Measurements from ENCODE around the gene FCAR.

DNA sequence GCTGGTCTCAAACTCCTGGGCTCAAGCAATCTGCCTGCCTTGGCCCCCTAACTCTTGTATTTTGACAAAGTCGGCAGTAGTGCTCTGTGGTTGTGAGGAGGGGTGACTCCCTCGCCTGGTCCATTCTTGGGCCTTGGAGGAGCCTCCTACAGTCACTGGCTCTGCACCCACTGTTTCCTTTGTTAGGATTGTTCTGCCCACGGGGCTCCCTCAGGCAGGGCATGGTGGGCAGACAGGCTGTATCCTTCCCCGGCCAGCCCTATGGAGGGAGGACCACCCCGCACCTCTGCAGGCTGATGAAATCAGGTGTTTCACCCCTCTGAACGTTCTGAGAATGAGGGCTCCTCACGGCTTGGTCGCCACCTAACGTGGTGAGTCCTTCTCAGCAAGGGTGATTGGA is 9.2 kb downstream of the FCAR start:
- TF ChIP-seq, protein P1, sequence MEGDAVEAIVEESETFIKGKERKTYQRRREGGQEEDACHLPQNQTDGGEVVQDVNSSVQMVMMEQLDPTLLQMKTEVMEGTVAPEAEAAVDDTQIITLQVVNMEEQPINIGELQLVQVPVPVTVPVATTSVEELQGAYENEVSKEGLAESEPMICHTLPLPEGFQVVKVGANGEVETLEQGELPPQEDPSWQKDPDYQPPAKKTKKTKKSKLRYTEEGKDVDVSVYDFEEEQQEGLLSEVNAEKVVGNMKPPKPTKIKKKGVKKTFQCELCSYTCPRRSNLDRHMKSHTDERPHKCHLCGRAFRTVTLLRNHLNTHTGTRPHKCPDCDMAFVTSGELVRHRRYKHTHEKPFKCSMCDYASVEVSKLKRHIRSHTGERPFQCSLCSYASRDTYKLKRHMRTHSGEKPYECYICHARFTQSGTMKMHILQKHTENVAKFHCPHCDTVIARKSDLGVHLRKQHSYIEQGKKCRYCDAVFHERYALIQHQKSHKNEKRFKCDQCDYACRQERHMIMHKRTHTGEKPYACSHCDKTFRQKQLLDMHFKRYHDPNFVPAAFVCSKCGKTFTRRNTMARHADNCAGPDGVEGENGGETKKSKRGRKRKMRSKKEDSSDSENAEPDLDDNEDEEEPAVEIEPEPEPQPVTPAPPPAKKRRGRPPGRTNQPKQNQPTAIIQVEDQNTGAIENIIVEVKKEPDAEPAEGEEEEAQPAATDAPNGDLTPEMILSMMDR (IDR thresholded peaks at IDR 0.05): no peak
- TF ChIP-seq RAD21 (IDR thresholded peaks at IDR 0.05; ENCODE audit: low read length) (no peak), POLR2AphosphoS5 (IDR thresholded peaks at IDR 0.05; ENCODE audit: low read depth, low read length) (no peak), EP300 (IDR thresholded peaks at IDR 0.05; ENCODE audit: borderline replicate concordance in 1 of 2, low read depth in 1 of 2, low read length in 1 of 2) (no peak), FOXM1 (IDR thresholded peaks at IDR 0.05; ENCODE audit: low read depth) (no peak), TEAD4 (IDR thresholded peaks at IDR 0.05; ENCODE audit: borderline replicate concordance, insufficient read depth) (no peak), FOSL2 (IDR thresholded peaks at IDR 0.05; ENCODE audit: borderline replicate concordance, low read depth) (no peak)
- TF ChIP-seq, protein P2, sequence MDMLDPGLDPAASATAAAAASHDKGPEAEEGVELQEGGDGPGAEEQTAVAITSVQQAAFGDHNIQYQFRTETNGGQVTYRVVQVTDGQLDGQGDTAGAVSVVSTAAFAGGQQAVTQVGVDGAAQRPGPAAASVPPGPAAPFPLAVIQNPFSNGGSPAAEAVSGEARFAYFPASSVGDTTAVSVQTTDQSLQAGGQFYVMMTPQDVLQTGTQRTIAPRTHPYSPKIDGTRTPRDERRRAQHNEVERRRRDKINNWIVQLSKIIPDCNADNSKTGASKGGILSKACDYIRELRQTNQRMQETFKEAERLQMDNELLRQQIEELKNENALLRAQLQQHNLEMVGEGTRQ (IDR thresholded peaks at IDR 0.05; ENCODE audit: borderline replicate concordance, low read depth, low read length): no peak
